GM23338 (cell line): ENCODE measurements around the gene DOCK2.

ENCODE experiments used
- EZH2phosphoT487 ChIP-seq: fragments of 200-600 bp; sonication (generic); IDR thresholded peaks from one replicate; pipeline ENCODE4 v1.8.1; 2018; ENCODE audit warnings: antibody characterized with exemption; ENCODE audit not compliant: unreplicated experiment
- POLR2AphosphoS5 ChIP-seq: IDR thresholded peaks from 2 replicates; pipeline ENCODE4 v1.6.1; 2016; ENCODE audit warnings: antibody characterized with exemption, low read depth
- REST ChIP-seq: IDR thresholded peaks from one replicate; pipeline ENCODE4 v1.6.1; 2018; ENCODE audit warnings: antibody characterized with exemption; ENCODE audit not compliant: unreplicated experiment
- TF ChIP-seq, protein P1 (sequence below), 2 experiments: fragments of 200-600 bp in 1 of 2; sonication (generic) in 1 of 2; conservative IDR thresholded peaks; 2 replicates each; pipeline versions ENCODE4 v1.5.1 to v1.6.1; 2016 to 2017; ENCODE audit warnings: antibody characterized with exemption in 2 of 2, low read depth in 2 of 2, mild to moderate bottlenecking in 2 of 2, moderate library complexity in 1 of 2

- TF ChIP-seq POLR2AphosphoS5 (no peak), EZH2phosphoT487 (no peak), REST (no peak)
- TF ChIP-seq, protein P1, sequence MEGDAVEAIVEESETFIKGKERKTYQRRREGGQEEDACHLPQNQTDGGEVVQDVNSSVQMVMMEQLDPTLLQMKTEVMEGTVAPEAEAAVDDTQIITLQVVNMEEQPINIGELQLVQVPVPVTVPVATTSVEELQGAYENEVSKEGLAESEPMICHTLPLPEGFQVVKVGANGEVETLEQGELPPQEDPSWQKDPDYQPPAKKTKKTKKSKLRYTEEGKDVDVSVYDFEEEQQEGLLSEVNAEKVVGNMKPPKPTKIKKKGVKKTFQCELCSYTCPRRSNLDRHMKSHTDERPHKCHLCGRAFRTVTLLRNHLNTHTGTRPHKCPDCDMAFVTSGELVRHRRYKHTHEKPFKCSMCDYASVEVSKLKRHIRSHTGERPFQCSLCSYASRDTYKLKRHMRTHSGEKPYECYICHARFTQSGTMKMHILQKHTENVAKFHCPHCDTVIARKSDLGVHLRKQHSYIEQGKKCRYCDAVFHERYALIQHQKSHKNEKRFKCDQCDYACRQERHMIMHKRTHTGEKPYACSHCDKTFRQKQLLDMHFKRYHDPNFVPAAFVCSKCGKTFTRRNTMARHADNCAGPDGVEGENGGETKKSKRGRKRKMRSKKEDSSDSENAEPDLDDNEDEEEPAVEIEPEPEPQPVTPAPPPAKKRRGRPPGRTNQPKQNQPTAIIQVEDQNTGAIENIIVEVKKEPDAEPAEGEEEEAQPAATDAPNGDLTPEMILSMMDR (conservative IDR thresholded peaks at IDR 0.05; ENCODE audit: low read depth in 2 of 2): no peak
Measured at GRCh38 chr5:169870211-169870610, 233.1 kb downstream of the DOCK2 start.
